Stimulated activated naive CD8-positive, alpha-beta T cell treated with anti-CD3 and anti-CD28 coated beads, Interleukin-15, amount 100 ng/mL, for 72 hours (primary cell): ENCODE measurements around the gene DRC3.
A peak's percentile ranks its signal among the peaks of the same experiment; 100 is the strongest.
"Not testable (repeated sequence)": the region's sequence is repeated elsewhere in the genome, so short reads cannot be mapped to it uniquely, and the experiment has no call there.

Experiments used
- ATAC-seq: fragments of 150-1000 bp; cut with Tn5 transposase; 2 replicates; pipeline ENCODE4 v1.10.0; 2021; ENCODE audit warnings: mild to moderate bottlenecking, moderate library complexity
- DNase-seq, 2 donors: peaks; one replicate each; pipeline ENCODE4 v3.0.0; 2021 to 2022
- H3K27ac Mint-ChIP-seq, 2 donors: one replicate each; pipeline ENCODE4 v1.8.0; 2022; ENCODE audit warnings: mild to moderate bottlenecking in 2 of 2, mixed read lengths in 2 of 2, moderate library complexity in 2 of 2
- H3K27me3 Mint-ChIP-seq: one replicate; pipeline ENCODE4 v1.8.0; 2022; ENCODE audit warnings: mixed read lengths
- H3K4me1 Mint-ChIP-seq: one replicate; pipeline ENCODE4 v1.8.0; 2022; ENCODE audit warnings: mild to moderate bottlenecking, mixed read lengths
- H3K4me3 Mint-ChIP-seq, 2 donors: one replicate each; pipeline ENCODE4 v1.8.0; 2022; ENCODE audit warnings: mild to moderate bottlenecking in 2 of 2, mixed read lengths in 2 of 2, moderate library complexity in 1 of 2
- H3K9me3 Mint-ChIP-seq, 2 donors: one replicate each; pipeline ENCODE4 v1.8.0; 2022; ENCODE audit warnings: mixed read lengths in 2 of 2

The DRC3 gene

DNA sequence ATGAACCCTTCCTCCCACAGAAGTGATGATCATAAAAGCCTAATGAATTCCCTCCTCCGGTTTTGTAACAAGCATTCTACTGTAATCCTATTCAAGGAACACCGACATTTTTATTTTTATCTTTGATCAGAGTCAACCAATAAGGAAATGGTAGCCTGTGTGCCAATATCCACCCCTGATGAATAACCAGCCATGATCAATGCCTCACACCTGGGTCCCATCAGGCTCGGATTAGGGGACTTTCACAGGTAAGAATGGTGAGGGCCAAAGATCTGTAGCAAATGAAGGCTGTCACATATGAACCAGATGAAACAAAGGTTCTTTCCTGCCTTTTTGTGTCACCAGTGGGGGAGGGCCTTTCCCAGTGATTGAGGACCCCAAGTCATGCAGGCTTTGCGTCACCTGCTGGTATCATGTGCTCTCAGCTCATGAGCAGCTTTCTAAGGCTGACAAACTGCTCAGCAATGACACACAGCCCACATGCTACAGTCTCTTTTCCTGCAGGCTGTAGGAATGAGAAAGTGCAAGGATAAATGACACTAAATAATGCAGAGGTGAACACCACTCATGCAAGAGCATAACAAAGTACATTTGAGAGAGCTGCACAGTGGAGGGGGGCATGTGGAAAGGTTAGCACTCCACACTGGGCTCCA, 35.3 kb upstream of the DRC3 start:
- ATAC-seq (no peak), DNase-seq (no peak)
- no peaks in the 10 kb centered on the region for H3K9me3 Mint-ChIP-seq
- H3K27me3 Mint-ChIP-seq, result no peaks in the 10 kb centered on the region
- peaks cover 41% of the 10 kb centered on the region for H3K4me1 Mint-ChIP-seq
- H3K4me3 Mint-ChIP-seq, result no peak overlapping the region
- H3K27ac Mint-ChIP-seq, result no peak overlapping the region

DNA sequence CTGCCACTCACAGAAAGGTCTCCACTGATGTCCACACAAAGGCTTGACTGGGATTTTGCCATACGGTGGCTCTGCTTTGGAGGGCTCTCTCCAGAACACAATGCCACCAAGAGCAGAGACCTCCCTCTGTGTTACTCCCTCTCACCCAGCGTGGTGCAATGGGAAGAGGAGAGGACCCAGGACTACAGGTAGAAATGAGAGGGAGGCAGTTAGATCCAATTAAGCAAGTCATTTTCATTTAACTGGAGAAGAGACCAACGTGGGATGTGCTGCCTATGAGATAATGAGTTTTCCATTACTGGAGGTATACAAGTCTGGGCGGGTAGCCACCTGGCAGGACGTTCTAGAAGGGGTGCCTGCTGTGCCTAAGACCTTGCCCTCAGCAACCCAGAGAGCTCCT, 34.7 kb upstream of the DRC3 start:
- H3K9me3 Mint-ChIP-seq, result no peaks in the 10 kb centered on the region
- no peaks in the 10 kb centered on the region for H3K27me3 Mint-ChIP-seq
- H3K4me1 Mint-ChIP-seq, result peaks cover 41% of the 10 kb centered on the region
- ATAC-seq (no peak), DNase-seq (no peak)
- H3K4me3 Mint-ChIP-seq, result no peak overlapping the region
- no peak overlapping the region for H3K27ac Mint-ChIP-seq

- no peaks in the 10 kb centered on the region for H3K9me3 Mint-ChIP-seq
- no peak overlapping the region for H3K4me3 Mint-ChIP-seq
- no peak overlapping the region for H3K27ac Mint-ChIP-seq
- ATAC-seq (no peak), DNase-seq (no peak)
- H3K4me1 Mint-ChIP-seq, result peaks cover 42% of the 10 kb centered on the region
- H3K27me3 Mint-ChIP-seq, result no peaks in the 10 kb centered on the region
Measured at GRCh38 chr17:17938388-17939107, 34.1 kb upstream of the DRC3 start.

DNA sequence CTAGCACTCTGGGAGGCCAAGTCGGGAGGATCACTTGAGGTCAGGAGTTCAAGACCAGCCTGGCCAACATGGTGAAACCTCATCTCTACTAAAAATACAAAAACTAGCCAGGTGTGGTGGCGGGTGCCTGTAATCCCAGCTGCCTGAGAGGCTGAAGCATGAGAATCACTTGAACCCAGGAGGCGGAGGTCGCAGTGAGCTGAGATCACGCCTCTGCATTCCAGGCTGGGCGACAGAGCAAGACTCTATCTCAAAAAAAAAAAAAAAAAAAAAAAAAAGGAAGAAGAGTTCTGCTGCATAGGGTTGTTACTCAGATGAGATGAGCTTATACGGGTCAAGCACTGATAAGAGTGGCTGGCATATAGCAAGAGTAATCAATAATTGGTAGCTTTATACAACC, 32.7 kb upstream of the DRC3 start:
- not testable (repeated sequence) for H3K4me3 Mint-ChIP-seq, H3K27ac Mint-ChIP-seq, H3K9me3 Mint-ChIP-seq, H3K27me3 Mint-ChIP-seq, ATAC-seq, DNase-seq
- H3K4me1 Mint-ChIP-seq, result peaks cover 37% of the 10 kb centered on the region

DNA sequence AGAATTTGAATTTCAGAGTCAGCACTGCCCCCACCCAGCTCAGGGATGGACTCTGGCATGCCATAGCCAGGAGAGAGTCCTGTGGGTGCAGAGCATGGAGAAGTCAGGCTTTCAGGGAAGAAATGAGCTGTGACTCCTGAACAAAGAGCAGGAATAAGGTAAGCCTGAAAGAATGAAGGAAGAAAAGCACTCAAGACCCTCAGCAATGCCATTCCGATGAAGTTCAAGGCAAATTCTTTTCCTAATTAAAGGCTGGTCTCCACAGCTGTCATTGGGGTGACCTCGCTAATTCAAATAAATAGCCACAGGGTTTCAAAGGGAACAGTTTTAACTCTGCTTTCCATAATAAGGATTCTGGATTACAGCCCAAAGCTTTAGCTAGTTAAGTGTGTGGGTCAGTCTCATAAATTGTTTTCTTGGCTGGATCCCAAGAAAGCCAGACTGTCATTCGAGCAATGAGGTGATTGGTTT, 32.2 kb upstream of the DRC3 start:
- no peak overlapping the region for H3K27ac Mint-ChIP-seq
- no peaks in the 10 kb centered on the region for H3K27me3 Mint-ChIP-seq
- H3K9me3 Mint-ChIP-seq, result no peaks in the 10 kb centered on the region
- H3K4me3 Mint-ChIP-seq, result no peak overlapping the region
- DNase-seq (no peak), ATAC-seq (no peak)
- peaks cover 32% of the 10 kb centered on the region for H3K4me1 Mint-ChIP-seq

DNA sequence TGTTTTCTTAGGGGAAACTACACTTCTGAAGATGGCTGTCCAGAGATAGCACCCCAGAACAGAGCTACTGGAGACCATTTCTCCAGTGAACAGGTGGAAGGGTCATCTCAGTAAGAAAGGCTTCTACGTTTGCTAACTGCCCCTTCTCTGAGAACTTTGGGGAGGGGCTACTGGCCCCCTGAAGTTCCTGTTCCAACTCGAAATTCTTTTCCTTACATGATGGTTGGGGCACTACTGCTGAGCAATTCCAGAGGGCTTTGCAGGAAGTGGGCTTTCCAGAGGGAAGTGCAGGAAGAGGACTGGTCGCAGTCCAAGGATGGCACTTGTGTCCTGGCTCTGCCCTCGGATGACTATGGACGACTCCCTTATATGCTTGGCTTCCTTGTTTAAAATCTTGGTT, 31.6 kb upstream of the DRC3 start:
- H3K9me3 Mint-ChIP-seq, result no peaks in the 10 kb centered on the region
- H3K4me1 Mint-ChIP-seq, result peaks cover 26% of the 10 kb centered on the region
- H3K4me3 Mint-ChIP-seq, result no peak overlapping the region
- H3K27me3 Mint-ChIP-seq, result no peaks in the 10 kb centered on the region
- no peak overlapping the region for H3K27ac Mint-ChIP-seq
- DNase-seq (no peak), ATAC-seq (no peak)

GRCh38 chr17:17942846-17943245, 29.8 kb upstream of the DRC3 start:
- no peaks in the 10 kb centered on the region for H3K27me3 Mint-ChIP-seq
- no peaks in the 10 kb centered on the region for H3K9me3 Mint-ChIP-seq
- ATAC-seq (no peak), DNase-seq (no peak)
- no peak overlapping the region for H3K4me3 Mint-ChIP-seq
- peaks cover 11% of the 10 kb centered on the region for H3K4me1 Mint-ChIP-seq
- H3K27ac Mint-ChIP-seq, result no peak overlapping the region

GRCh38 chr17:17943281-17943984, 29.2 kb upstream of the DRC3 start:
- Mint-ChIP-seq H3K27ac (peak overlapping the region in 1 of 2 donors; percentile 16), H3K9me3 (no peaks in the 10 kb centered on the region), H3K4me3 (no peak overlapping the region), H3K27me3 (no peaks in the 10 kb centered on the region), H3K4me1 (peaks cover 16% of the 10 kb centered on the region)
- DNase-seq (no peak), ATAC-seq (no peak)

DNA sequence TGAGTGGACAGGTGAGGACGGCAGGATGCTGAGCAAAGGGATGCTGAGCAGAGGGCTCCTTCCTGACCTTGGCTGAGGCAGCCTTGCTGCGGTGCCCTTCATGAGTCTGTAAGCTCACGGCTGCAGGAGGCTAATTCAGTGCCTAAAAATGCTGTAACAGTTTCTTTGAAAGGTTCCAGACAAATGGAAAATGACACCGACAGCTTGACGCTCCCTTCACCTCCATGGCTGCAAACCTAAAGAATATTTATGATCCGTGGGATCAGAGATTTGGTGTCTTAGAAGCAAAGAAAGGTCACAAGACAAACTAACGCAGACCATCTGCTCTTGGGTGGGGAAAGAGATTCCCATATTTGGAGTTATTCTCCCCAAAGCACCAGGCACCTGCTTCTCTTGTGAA, 28.4 kb upstream of the DRC3 start:
- Mint-ChIP-seq H3K9me3 (no peaks in the 10 kb centered on the region), H3K4me3 (no peak overlapping the region), H3K4me1 (peaks cover 22% of the 10 kb centered on the region), H3K27me3 (no peaks in the 10 kb centered on the region), H3K27ac (no peak overlapping the region)
- DNase-seq (no peak), ATAC-seq (no peak)

- no peak for DNase-seq
- no peaks in the 10 kb centered on the region for H3K27me3 Mint-ChIP-seq
- H3K9me3 Mint-ChIP-seq, result no peaks in the 10 kb centered on the region
- no peak overlapping the region for H3K4me3 Mint-ChIP-seq
- no peak overlapping the region for H3K27ac Mint-ChIP-seq
- H3K4me1 Mint-ChIP-seq, result peaks cover 27% of the 10 kb centered on the region
- no peak for ATAC-seq
Measured at GRCh38 chr17:17944743-17945142, 27.9 kb upstream of the DRC3 start.

DNA sequence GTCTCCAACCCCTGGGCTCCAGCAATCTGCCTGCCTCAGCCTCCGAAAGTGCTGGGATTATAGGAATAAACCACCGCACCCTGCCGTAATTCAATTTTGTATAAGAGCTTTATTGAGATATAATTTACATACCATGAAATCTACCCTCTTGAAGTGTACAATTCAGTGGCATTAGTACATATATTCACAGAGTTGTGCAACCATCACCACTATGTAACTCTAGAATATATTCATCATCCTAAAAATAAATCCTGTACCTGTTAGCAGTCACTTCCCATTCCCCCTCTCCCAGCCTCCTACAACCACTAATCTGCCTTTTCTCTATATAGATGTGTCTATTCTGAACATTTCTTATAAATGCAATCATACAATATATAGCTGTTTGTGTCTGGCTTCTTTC, 26.6 kb upstream of the DRC3 start:
- H3K4me3 Mint-ChIP-seq, result no peak overlapping the region

DNA sequence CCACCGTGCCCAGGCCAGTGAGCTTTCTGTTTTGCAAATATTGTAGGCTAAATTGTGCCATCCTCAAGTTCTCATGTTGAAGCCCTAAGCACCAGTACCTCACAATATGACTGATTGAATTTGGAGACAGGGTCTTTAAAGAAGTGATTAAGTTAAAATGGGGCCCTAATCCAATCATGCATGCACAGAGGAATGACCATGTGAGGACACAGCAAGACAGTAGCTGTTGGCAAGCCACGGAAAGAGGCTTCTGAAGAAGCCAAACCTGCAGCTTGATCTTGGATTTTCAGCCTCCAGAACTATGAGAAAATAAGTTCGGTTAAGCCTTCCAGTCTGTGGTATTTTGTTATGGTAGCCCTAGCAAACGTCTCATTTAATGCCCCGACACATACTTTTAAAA, 25.4 kb upstream of the DRC3 start:
- H3K27ac Mint-ChIP-seq, result no peak overlapping the region
- no peak for DNase-seq
- no peaks in the 10 kb centered on the region for H3K27me3 Mint-ChIP-seq
- no peak overlapping the region for H3K4me3 Mint-ChIP-seq
- no peaks in the 10 kb centered on the region for H3K9me3 Mint-ChIP-seq
- peaks cover 37% of the 10 kb centered on the region for H3K4me1 Mint-ChIP-seq
- ATAC-seq, result no peak

More for the DNA sequence above, 26.6 kb upstream of the DRC3 start:
- Mint-ChIP-seq H3K9me3 (no peaks in the 10 kb centered on the region), H3K27ac (no peak overlapping the region), H3K4me1 (peaks cover 34% of the 10 kb centered on the region), H3K27me3 (no peaks in the 10 kb centered on the region)
- DNase-seq (no peak), ATAC-seq (no peak)

- Mint-ChIP-seq H3K4me1 (peaks cover 37% of the 10 kb centered on the region), H3K9me3 (no peaks in the 10 kb centered on the region), H3K27me3 (no peaks in the 10 kb centered on the region), H3K4me3 (no peak overlapping the region), H3K27ac (no peak overlapping the region)
- no peak for DNase-seq
- ATAC-seq, result peak; percentile 40
Measured at GRCh38 chr17:17947966-17948365, 24.7 kb upstream of the DRC3 start.

GRCh38 chr17:17950347-17950746, 22.3 kb upstream of the DRC3 start:
- Mint-ChIP-seq H3K4me3 (no peak overlapping the region), H3K27me3 (no peaks in the 10 kb centered on the region), H3K9me3 (no peaks in the 10 kb centered on the region), H3K4me1 (peaks cover 48% of the 10 kb centered on the region), H3K27ac (peak overlapping the region in 1 of 2 donors; percentile 93)
- DNase-seq, result no peak
- ATAC-seq, result no peak

DNA sequence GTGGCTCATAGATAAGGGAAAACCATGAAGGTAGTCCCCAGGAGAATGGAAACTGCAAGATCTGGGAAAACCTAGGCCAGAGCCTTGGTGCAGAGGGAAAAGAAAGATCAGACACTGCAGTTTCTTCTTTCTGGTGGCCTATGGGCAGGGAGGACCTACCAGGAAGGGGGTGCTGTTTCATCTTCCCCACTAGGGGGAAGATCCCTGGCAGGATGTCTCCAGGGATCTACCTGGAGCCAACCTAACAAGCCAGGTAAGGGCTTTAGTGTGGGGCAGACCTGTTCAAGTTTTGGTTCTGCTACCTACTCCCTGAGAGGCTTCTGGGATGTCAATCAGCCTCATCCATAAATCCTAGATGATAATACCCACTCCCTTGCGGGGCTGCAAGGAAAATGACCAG, 21.9 kb upstream of the DRC3 start:
- no peak overlapping the region for H3K27ac Mint-ChIP-seq
- no peaks in the 10 kb centered on the region for H3K27me3 Mint-ChIP-seq
- H3K4me3 Mint-ChIP-seq, result no peak overlapping the region
- ATAC-seq (no peak), DNase-seq (no peak)
- H3K4me1 Mint-ChIP-seq, result peaks cover 53% of the 10 kb centered on the region
- H3K9me3 Mint-ChIP-seq, result peaks cover 0 to 2% of the 10 kb centered on the region in 2 donors

- Mint-ChIP-seq H3K27me3 (no peaks in the 10 kb centered on the region), H3K9me3 (peaks cover 0 to 6% of the 10 kb centered on the region in 2 donors), H3K4me1 (peaks cover 60% of the 10 kb centered on the region), H3K4me3 (no peak overlapping the region), H3K27ac (peak overlapping the region in 1 of 2 donors; percentile 37)
- ATAC-seq, result no peak
- DNase-seq, result no peak
Measured at GRCh38 chr17:17951524-17951923, 21.1 kb upstream of the DRC3 start.
